Body of pancreas (tissue), 4 donors: ENCODE results near the gene CAST.

Source experiments
- CTCF ChIP-seq, 7 experiments: fragments of 450-650 bp in 4 of 7; fragments of 200-600 bp in 3 of 7; sonication (generic) in 3 of 7; IDR thresholded peaks; one replicate each; pipeline ENCODE4 v1.5.1; 2016 to 2019; ENCODE audit warnings: antibody characterized with exemption in 7 of 7
- POLR2A ChIP-seq, 3 donors: fragments of 450-650 bp; IDR thresholded peaks; one replicate each; pipeline ENCODE4 v1.6.1; 2016; ENCODE audit warnings: antibody characterized with exemption in 3 of 3, mild to moderate bottlenecking in 2 of 3

- TF ChIP-seq CTCF (IDR thresholded peaks at IDR 0.05) (no peak), POLR2A (IDR thresholded peaks at IDR 0.05) (no peak)
Measured at GRCh38 chr5:96616801-96617200, 45.4 kb upstream of the CAST start.
